Lower leg skin (tissue), 3 donors: ENCODE measurements around the gene IL17RA.

ENCODE experiments used
- POLR2A ChIP-seq, 2 donors: fragments of 450-650 bp; IDR thresholded peaks; one replicate each; pipeline ENCODE4 v1.6.1; 2016 to 2017; ENCODE audit warnings: antibody characterized with exemption in 2 of 2, mild to moderate bottlenecking in 1 of 2, moderate library complexity in 1 of 2
- TF ChIP-seq, protein P1 (sequence below), 3 donors: fragments of 450-650 bp; IDR thresholded peaks; one replicate each; pipeline ENCODE4 v1.5.1; 2016; ENCODE audit warnings: antibody characterized with exemption in 3 of 3, mild to moderate bottlenecking in 3 of 3, moderate library complexity in 2 of 3

DNA sequence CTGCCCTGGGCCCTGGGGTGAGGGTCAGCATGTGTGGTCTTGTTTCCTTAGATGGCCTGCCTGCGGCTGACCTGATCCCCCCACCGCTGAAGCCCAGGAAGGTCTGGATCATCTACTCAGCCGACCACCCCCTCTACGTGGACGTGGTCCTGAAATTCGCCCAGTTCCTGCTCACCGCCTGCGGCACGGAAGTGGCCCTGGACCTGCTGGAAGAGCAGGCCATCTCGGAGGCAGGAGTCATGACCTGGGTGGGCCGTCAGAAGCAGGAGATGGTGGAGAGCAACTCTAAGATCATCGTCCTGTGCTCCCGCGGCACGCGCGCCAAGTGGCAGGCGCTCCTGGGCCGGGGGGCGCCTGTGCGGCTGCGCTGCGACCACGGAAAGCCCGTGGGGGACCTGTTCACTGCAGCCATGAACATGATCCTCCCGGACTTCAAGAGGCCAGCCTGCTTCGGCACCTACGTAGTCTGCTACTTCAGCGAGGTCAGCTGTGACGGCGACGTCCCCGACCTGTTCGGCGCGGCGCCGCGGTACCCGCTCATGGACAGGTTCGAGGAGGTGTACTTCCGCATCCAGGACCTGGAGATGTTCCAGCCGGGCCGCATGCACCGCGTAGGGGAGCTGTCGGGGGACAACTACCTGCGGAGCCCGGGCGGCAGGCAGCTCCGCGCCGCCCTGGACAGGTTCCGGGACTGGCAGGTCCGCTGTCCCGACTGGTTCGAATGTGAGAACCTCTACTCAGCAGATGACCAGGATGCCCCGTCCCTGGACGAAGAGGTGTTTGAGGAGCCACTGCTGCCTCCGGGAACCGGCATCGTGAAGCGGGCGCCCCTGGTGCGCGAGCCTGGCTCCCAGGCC is 23.7 kb downstream of the IL17RA start:
- TF ChIP-seq, protein P1, sequence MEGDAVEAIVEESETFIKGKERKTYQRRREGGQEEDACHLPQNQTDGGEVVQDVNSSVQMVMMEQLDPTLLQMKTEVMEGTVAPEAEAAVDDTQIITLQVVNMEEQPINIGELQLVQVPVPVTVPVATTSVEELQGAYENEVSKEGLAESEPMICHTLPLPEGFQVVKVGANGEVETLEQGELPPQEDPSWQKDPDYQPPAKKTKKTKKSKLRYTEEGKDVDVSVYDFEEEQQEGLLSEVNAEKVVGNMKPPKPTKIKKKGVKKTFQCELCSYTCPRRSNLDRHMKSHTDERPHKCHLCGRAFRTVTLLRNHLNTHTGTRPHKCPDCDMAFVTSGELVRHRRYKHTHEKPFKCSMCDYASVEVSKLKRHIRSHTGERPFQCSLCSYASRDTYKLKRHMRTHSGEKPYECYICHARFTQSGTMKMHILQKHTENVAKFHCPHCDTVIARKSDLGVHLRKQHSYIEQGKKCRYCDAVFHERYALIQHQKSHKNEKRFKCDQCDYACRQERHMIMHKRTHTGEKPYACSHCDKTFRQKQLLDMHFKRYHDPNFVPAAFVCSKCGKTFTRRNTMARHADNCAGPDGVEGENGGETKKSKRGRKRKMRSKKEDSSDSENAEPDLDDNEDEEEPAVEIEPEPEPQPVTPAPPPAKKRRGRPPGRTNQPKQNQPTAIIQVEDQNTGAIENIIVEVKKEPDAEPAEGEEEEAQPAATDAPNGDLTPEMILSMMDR (IDR thresholded peaks at IDR 0.05) = no peak
- no peak for TF ChIP-seq POLR2A (IDR thresholded peaks at IDR 0.05)
